Liver (tissue), 3 donors: ENCODE data around the gene MYBPC1.

Experiments
- CTCF ChIP-seq: fragments of 150-350 bp; IDR thresholded peaks from 2 replicates; pipeline ENCODE4 v1.5.1; 2017; ENCODE audit warnings: improper control_type of control experiment, low read depth, low read length; ENCODE audit not compliant: missing input control
- FOXA1 ChIP-seq: IDR thresholded peaks from 2 replicates; pipeline ENCODE4 v1.6.1; 2016; ENCODE audit warnings: antibody characterized with exemption
- GABPA ChIP-seq, 2 donors: IDR thresholded peaks in 1 of 2; conservative IDR thresholded peaks in 1 of 2; 2 replicates each; pipeline ENCODE4 v1.6.1; 2016; ENCODE audit warnings: antibody characterized with exemption in 2 of 2, mild to moderate bottlenecking in 1 of 2, moderate library complexity in 1 of 2
- HNF4G ChIP-seq: IDR thresholded peaks from 2 replicates; pipeline ENCODE4 v1.6.1; 2016; ENCODE audit warnings: antibody characterized with exemption
- JUND ChIP-seq, 2 donors: IDR thresholded peaks; 2 replicates each; pipeline ENCODE4 v1.6.1; 2016; ENCODE audit warnings: antibody characterized with exemption in 2 of 2
- MAX ChIP-seq: IDR thresholded peaks from 2 replicates; pipeline ENCODE4 v1.6.1; 2016; ENCODE audit warnings: antibody characterized with exemption
- RAD21 ChIP-seq, 2 donors: IDR thresholded peaks; 2 replicates each; pipeline ENCODE4 v1.6.1; 2016; ENCODE audit warnings: antibody characterized with exemption in 2 of 2, mild to moderate bottlenecking in 2 of 2
- SP1 ChIP-seq: IDR thresholded peaks from 2 replicates; pipeline ENCODE4 v1.6.1; 2018; ENCODE audit warnings: antibody characterized with exemption, mild to moderate bottlenecking
- TAF1 ChIP-seq: conservative IDR thresholded peaks from 2 replicates; pipeline ENCODE4 v1.6.1; 2016; ENCODE audit warnings: antibody characterized with exemption, mild to moderate bottlenecking
- YY1 ChIP-seq: IDR thresholded peaks from 2 replicates; pipeline ENCODE4 v1.6.1; 2016; ENCODE audit warnings: antibody characterized with exemption, mild to moderate bottlenecking
- TF ChIP-seq, protein P1 (sequence below): IDR thresholded peaks from 2 replicates; pipeline ENCODE4 v1.6.1; 2016; ENCODE audit warnings: antibody characterized with exemption
- donor health status: healthy.
- donor health status: healthy.

- TF ChIP-seq CTCF (no peak), SP1 (no peak), RAD21 (IDR thresholded peaks at IDR 0.05) (no peak), GABPA (IDR thresholded peaks at IDR 0.05 in 1 of 2, conservative IDR thresholded peaks at IDR 0.05 in 1 of 2) (no peak), YY1 (no peak), HNF4G (no peak), FOXA1 (no peak), MAX (no peak), TAF1 (no peak), JUND (IDR thresholded peaks at IDR 0.05) (no peak)
- TF ChIP-seq, protein P1, sequence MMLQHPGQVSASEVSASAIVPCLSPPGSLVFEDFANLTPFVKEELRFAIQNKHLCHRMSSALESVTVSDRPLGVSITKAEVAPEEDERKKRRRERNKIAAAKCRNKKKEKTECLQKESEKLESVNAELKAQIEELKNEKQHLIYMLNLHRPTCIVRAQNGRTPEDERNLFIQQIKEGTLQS, result no peak
These were observed 58.7 kb downstream of the MYBPC1 start for GRCh38 chr12:101653503-101653902.
